Suprapubic skin (tissue), 4 donors: ENCODE measurements around the gene CDK9. TPM values are rescaled to one million over a fixed set of nuclear protein-coding genes. Genes with fewer than 3 reads are reported as not detected.

Experiments
- DNase-seq, 2 donors: peaks; one replicate each; pipeline ENCODE4 v3.0.0-alpha.2; 2019; ENCODE audit warnings: low spot score in 2 of 2
- H3K27ac ChIP-seq: fragments of 200-600 bp; sonication (generic); one replicate; pipeline ENCODE4 v1.5.1; 2019
- H3K27me3 ChIP-seq: fragments of 200-600 bp; sonication (generic); one replicate; pipeline ENCODE4 v1.5.1; 2019
- H3K36me3 ChIP-seq: fragments of 200-600 bp; sonication (generic); one replicate; pipeline ENCODE4 v1.5.1; 2019
- H3K4me1 ChIP-seq: fragments of 200-600 bp; sonication (generic); one replicate; pipeline ENCODE4 v1.5.1; 2019
- H3K4me3 ChIP-seq: fragments of 200-600 bp; sonication (generic); one replicate; pipeline ENCODE4 v1.5.1; 2019; ENCODE audit warnings: mild to moderate bottlenecking
- H3K9me3 ChIP-seq: fragments of 200-600 bp; sonication (generic); one replicate; pipeline ENCODE4 v1.5.1; 2019
- CTCF ChIP-seq, 2 donors: fragments of 200-600 bp in 1 of 2; fragments of 450-650 bp in 1 of 2; sonication (generic) in 1 of 2; IDR thresholded peaks; one replicate each; pipeline ENCODE4 v1.5.1; 2016 to 2019; ENCODE audit warnings: antibody characterized with exemption in 2 of 2, mild to moderate bottlenecking in 1 of 2, moderate library complexity in 1 of 2
- EP300 ChIP-seq: sonication (generic); formaldehyde crosslinking; IDR thresholded peaks from one replicate; pipeline ENCODE4 v1.6.1; 2017; ENCODE audit warnings: antibody characterized with exemption
- POLR2A ChIP-seq, 2 donors: fragments of 450-650 bp; IDR thresholded peaks; one replicate each; pipeline ENCODE4 v1.6.1; 2017; ENCODE audit warnings: antibody characterized with exemption in 2 of 2, mild to moderate bottlenecking in 2 of 2, moderate library complexity in 2 of 2
- POLR2AphosphoS5 ChIP-seq, 3 donors: sonication (generic); formaldehyde crosslinking; IDR thresholded peaks; one replicate each; pipeline ENCODE4 v1.6.1; 2017; ENCODE audit warnings: antibody characterized with exemption in 3 of 3
- WGBS: methylation state at CpG from one replicate; pipeline ENCODE4 v1.1.5; 2018; 5-methylcytosine and 5-hydroxymethylcytosine counted together
- total RNA-seq, 4 donors: library from RNA; depleted of rRNA; stranded (reverse); fragments of >200 nt; gene quantifications; one replicate each; pipeline ENCODE4 v1.1.0, GENCODE V29; 2016

CDK9 gene
- total RNA-seq, 4 donors from 2014 or later: 57.2 to 119 (median 72.7) TPM

- no peak for TF ChIP-seq POLR2A (IDR thresholded peaks at IDR 0.05)
- TF ChIP-seq EP300: no peak
- TF ChIP-seq CTCF (IDR thresholded peaks at IDR 0.05): no peak
- TF ChIP-seq POLR2AphosphoS5 (IDR thresholded peaks at IDR 0.05): no peak
- 69% methylated on average over 10 of the region's 15 CpGs for WGBS
- no peak overlapping the region for H3K27ac ChIP-seq
- H3K27me3 ChIP-seq: no peaks in the 10 kb centered on the region
- H3K36me3 ChIP-seq: no peaks in the 10 kb centered on the region
- H3K9me3 ChIP-seq: no peaks in the 10 kb centered on the region
- H3K4me1 ChIP-seq: peaks cover 22% of the 10 kb centered on the region
- peak overlapping the region; percentile 21 for H3K4me3 ChIP-seq
- no peak for DNase-seq
Measured at GRCh38 chr9:127776195-127776923, 9.5 kb upstream of the CDK9 start.

- Histone ChIP-seq H3K4me3 (peak overlapping the region; percentile 21), H3K4me1 (peaks cover 17% of the 10 kb centered on the region), H3K9me3 (no peaks in the 10 kb centered on the region), H3K27me3 (no peaks in the 10 kb centered on the region), H3K27ac (no peak overlapping the region), H3K36me3 (no peaks in the 10 kb centered on the region)
- WGBS: 69% methylated on average over 2 of the region's 5 CpGs
- TF ChIP-seq CTCF (IDR thresholded peaks at IDR 0.05): no peak
- TF ChIP-seq POLR2AphosphoS5 (IDR thresholded peaks at IDR 0.05): no peak
- TF ChIP-seq EP300: no peak
- TF ChIP-seq POLR2A (IDR thresholded peaks at IDR 0.05): no peak
- no peak for DNase-seq
Measured at GRCh38 chr9:127776924-127777289, 8.9 kb upstream of the CDK9 start.

GRCh38 chr9:127777368-127777980 lies 8.4 kb upstream of the CDK9 start:
- peak overlapping the region; percentile 21 for H3K4me3 ChIP-seq
- no peak for DNase-seq
- H3K27me3 ChIP-seq: no peaks in the 10 kb centered on the region
- no peak overlapping the region for H3K27ac ChIP-seq
- peaks cover 17% of the 10 kb centered on the region for H3K4me1 ChIP-seq
- no peaks in the 10 kb centered on the region for H3K9me3 ChIP-seq
- no peaks in the 10 kb centered on the region for H3K36me3 ChIP-seq
- WGBS: 75% methylated on average over 18 of the region's 18 CpGs
- TF ChIP-seq POLR2A (IDR thresholded peaks at IDR 0.05): no peak
- TF ChIP-seq EP300: no peak
- no peak for TF ChIP-seq CTCF (IDR thresholded peaks at IDR 0.05)
- TF ChIP-seq POLR2AphosphoS5 (IDR thresholded peaks at IDR 0.05): no peak

GRCh38 chr9:127778280-127779135 lies 7.3 kb upstream of the CDK9 start, which contains the start of gene SH2D3C:
TSS of gene SH2D3C (minus strand) at chr9:127778666. CDS start at chr9:127778627, 39 bp downstream.
- whole genome bisulfite sequencing: 68% methylated on average over 10 of the region's 13 CpGs
- TF ChIP-seq CTCF (IDR thresholded peaks at IDR 0.05) (no peak), POLR2AphosphoS5 (IDR thresholded peaks at IDR 0.05) (no peak), EP300 (no peak)
- Histone ChIP-seq H3K36me3 (no peaks in the 10 kb centered on the region), H3K9me3 (no peaks in the 10 kb centered on the region), H3K27ac (peak within 1 kb of the TSS; percentile 8), H3K4me1 (peaks cover 23% of the 10 kb centered on the region), H3K4me3 (peak within 1 kb of the TSS; percentile 21), H3K27me3 (no peaks in the 10 kb centered on the region)
- no peak for DNase-seq
